Left cardiac atrium (tissue), 4 donors: ENCODE measurements around the gene PPP2R2B. TPM values are rescaled to one million over a fixed set of nuclear protein-coding genes. Genes with fewer than 3 reads are reported as not detected.
A peak's percentile ranks its signal among the peaks of the same experiment; 100 is the strongest.

ENCODE experiments used
- ATAC-seq, 2 donors: fragments of 200-7000 bp; cut with Tn5 transposase; one replicate each; pipeline ENCODE4 v1.9.1; 2020; ENCODE audit warnings: mild to moderate bottlenecking in 2 of 2, moderate library complexity in 2 of 2
- DNase-seq: peaks from one replicate; pipeline ENCODE4 v3.0.0-alpha.2; 2020
- intact Hi-C, 2 donors: fragments of 100-400 bp; cut with DNase I; formaldehyde crosslinking; loops; one replicate each; pipeline versions ENCODE4 v1.14.1 to v1.15.1; 2022 to 2023
- total RNA-seq, 2 donors: library from RNA; stranded (reverse); fragmentation: NEBNext Ultra II Directional; extraction: Animal tissue kit (Norgen Biotek cat#: 25700); gene quantifications; one replicate each; pipeline ENCODE4 v1.2.1, GENCODE V29; 2021
- donor health status: DM: no; HTN: yes; CAD: no.
- donor health status: DM: no; HTN: yes; CAD: no; lungs with severe emphysema.
- donor health status: DM: yes; HTN: yes; CAD: no.
- donor health status: Dilated cardiomyopathy.

PPP2R2B gene
- total RNA-seq, 2 donors from 2014 or later, result 0.74 to 1.3 TPM

GRCh38 chr5:146541958-146542849 lies 336.4 kb downstream of the PPP2R2B start:
- peak; percentile 81 to 85 for ATAC-seq
- DNase-seq, result peak; percentile 65
- intact Hi-C loops, result loop anchor here (2.0 to 10.0 kb wide), 3 partner anchors 425 to 653 kb away; no protein-coding TSS in a partner anchor

- intact Hi-C loops, result loop anchor here in 1 of 2 donors (5.0 to 10.0 kb wide), 2 partner anchors 427 to 654 kb away; no protein-coding TSS in a partner anchor
- ATAC-seq (no peak), DNase-seq (no peak)
These were observed 338.1 kb downstream of the PPP2R2B start for GRCh38 chr5:146540414-146540813.

GRCh38 chr5:146539973-146540372 lies 338.6 kb downstream of the PPP2R2B start:
- DNase-seq (no peak), ATAC-seq (no peak)
- intact Hi-C loops, result loop anchor here in 1 of 2 donors (5.0 to 10.0 kb wide), 2 partner anchors 427 to 655 kb away; no protein-coding TSS in a partner anchor

GRCh38 chr5:146538432-146538831 lies 340.1 kb downstream of the PPP2R2B start:
- ATAC-seq (no peak), DNase-seq (no peak)
- intact Hi-C loops, result no loop called here

GRCh38 chr5:146533882-146534281 lies 344.7 kb downstream of the PPP2R2B start:
- DNase-seq, result no peak
- intact Hi-C loops, result loop anchor here in 1 of 2 donors (2.0 kb wide), 1 partner anchor 655 kb away; no protein-coding TSS in a partner anchor
- ATAC-seq, result no peak

DNA sequence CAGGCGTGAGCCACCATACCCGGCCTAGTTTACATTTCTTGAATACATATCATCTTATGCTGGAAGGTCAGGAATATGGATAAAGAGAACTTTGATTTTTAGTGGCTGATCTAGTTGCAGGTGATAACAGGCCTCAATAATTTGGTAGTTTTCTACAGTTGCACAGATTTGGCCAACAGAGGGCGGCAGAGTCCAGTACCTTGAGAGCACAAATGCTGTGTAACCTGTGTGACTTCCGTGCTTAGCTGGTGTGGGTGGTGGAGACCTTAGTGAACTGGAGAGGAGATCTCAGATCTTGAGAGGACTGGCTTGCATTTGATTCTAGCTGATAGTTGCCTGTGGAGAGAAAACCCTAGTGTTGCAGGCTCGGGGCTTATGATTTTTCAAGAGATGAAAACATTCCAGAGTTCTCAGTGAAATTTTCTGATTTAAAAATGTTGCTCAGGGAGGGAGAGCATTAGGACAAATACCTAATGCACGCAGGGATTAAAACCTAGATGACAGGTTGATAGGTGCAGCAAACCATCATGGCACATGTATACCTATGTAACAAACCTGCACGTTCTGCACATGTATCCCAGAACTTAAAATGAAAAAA lies 345.2 kb downstream of the PPP2R2B start:
- ATAC-seq, result peak; percentile 50 to 77
- peak; percentile 57 for DNase-seq
- intact Hi-C loops, result loop anchor here in 1 of 2 donors (2.0 kb wide), 1 partner anchor 655 kb away; no protein-coding TSS in a partner anchor
